Common myeloid progenitor, CD34-positive (primary cell): ENCODE data around the gene IGFL4.
A peak's percentile ranks its signal among the peaks of the same experiment; 100 is the strongest.
"Not testable (repeated sequence)": the region's sequence is repeated elsewhere in the genome, so short reads cannot be mapped to it uniquely, and the experiment has no call there.

Experiments used
- CTCF ChIA-PET: fragments of 350-600 bp; sonication (Branson Sonifier 250); formaldehyde crosslinking; loops from one replicate; lab custom pipeline; 2021; ENCODE audit warnings: antibody characterized with exemption; lab: Charles Lee
- POLR2A ChIA-PET: fragments of 350-600 bp; sonication (Branson Sonifier 250); formaldehyde crosslinking; loops from one replicate; lab custom pipeline; 2021; ENCODE audit warnings: antibody characterized with exemption; lab: Charles Lee
- DNase-seq, 3 donors: peaks; one replicate each; pipeline versions ENCODE4 v3.0.0 to v3.0.0-alpha.2; 2013
- H3K27ac ChIP-seq, 2 experiments: 1 replicate in 1 of 2; 2 replicates in 1 of 2; pipeline ENCODE4 v1.7.0; 2013; ENCODE audit warnings: inconsistent platforms in 2 of 2, low read length in 2 of 2, mild to moderate bottlenecking in 2 of 2, low read depth in 1 of 2, moderate library complexity in 1 of 2; ENCODE audit not compliant: severe bottlenecking in 2 of 2, insufficient read depth in 1 of 2, poor library complexity in 1 of 2
- H3K27me3 ChIP-seq, 5 experiments: replicated peaks in 2 of 5; 1 replicate in 3 of 5; 2 replicates in 2 of 5; pipeline versions ENCODE4 v1.6.1 to v1.7.0; 2013; ENCODE audit warnings: low read length in 4 of 5, mild to moderate bottlenecking in 2 of 5, moderate library complexity in 2 of 5, inconsistent platforms in 1 of 5; ENCODE audit not compliant: insufficient read depth in 5 of 5, control insufficient read depth in 4 of 5
- H3K36me3 ChIP-seq, 4 experiments: 1 replicate in 2 of 4; 2 replicates in 2 of 4; pipeline versions ENCODE4 v1.6.1 to v1.7.0; 2013; ENCODE audit warnings: low read length in 3 of 4, control low read depth in 1 of 4, mild to moderate bottlenecking in 1 of 4; ENCODE audit not compliant: control insufficient read depth in 4 of 4, insufficient read depth in 4 of 4
- H3K4me1 ChIP-seq, 4 experiments: 1 replicate in 3 of 4; 2 replicates in 1 of 4; pipeline versions ENCODE4 v1.6.1 to v1.7.1; 2013; ENCODE audit warnings: low read length in 3 of 4, mild to moderate bottlenecking in 3 of 4, control low read depth in 1 of 4, inconsistent platforms in 1 of 4, moderate library complexity in 1 of 4; ENCODE audit not compliant: control insufficient read depth in 4 of 4, insufficient read depth in 4 of 4; ENCODE audit errors: control extremely low read depth in 1 of 4
- H3K4me3 ChIP-seq, 7 experiments: 1 replicate in 4 of 7; 2 replicates in 3 of 7; pipeline versions ENCODE4 v1.5.1 to v1.7.0; 2013; ENCODE audit warnings: mild to moderate bottlenecking in 7 of 7, low read length in 6 of 7, moderate library complexity in 6 of 7, inconsistent platforms in 2 of 7, low read depth in 2 of 7, control low read depth in 1 of 7; ENCODE audit not compliant: insufficient read depth in 4 of 7, control insufficient read depth in 1 of 7; ENCODE audit errors: extremely low read depth in 1 of 7
- H3K9me3 ChIP-seq, 5 experiments: 1 replicate in 4 of 5; 2 replicates in 1 of 5; pipeline versions ENCODE4 v1.6.1 to v1.7.1; 2013; ENCODE audit warnings: low read length in 4 of 5, mild to moderate bottlenecking in 2 of 5, inconsistent platforms in 1 of 5, low read depth in 1 of 5, moderate library complexity in 1 of 5; ENCODE audit not compliant: control insufficient read depth in 4 of 5, insufficient read depth in 2 of 5; ENCODE audit errors: control extremely low read depth in 1 of 5
- WGBS: methylation state at CpG from one replicate; pipeline ENCODE4 v1.1.5; 2013; ENCODE audit not compliant: insufficient coverage; 5-methylcytosine and 5-hydroxymethylcytosine counted together

The IGFL4 gene

DNA sequence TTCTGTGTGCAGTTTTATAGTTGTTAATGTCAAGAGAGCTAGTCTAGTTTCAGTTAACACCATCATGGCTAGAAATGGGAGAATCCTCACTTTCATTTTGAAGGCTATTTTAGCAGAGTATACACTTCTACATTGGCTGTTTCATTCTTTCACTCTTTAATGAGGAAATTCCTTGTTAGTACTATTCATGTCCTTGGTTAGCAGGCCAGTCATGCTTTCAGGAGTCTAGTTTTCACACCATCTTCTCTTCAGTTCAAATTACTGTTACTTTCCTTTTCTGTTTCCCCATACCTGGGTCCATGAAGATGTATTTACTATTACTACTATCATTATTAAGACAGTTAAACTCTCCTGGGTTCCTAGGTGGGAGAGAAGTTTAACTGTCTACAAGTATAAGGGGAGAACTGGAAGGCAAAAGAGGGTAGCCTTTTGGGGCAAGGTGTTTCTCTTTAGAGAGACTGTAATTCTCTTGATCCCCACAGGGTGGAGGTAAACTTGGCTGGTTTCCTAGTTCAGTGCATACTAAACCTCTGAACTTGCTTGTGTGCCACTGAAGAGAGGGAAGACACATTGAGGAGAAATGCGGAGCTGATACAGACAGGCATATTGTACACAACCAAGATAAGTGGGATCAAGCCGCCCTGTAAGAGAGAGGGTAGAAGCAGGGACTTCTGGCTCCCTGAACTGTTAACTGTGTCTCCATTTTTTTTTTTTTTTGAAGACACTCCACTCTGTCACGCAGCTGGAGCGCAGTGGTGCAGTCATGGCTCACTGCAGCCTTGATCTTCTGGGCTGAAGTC, 41.3 kb upstream of the IGFL4 start:
- peak; percentile 49 to 70 (median 57) for DNase-seq
- H3K36me3 ChIP-seq: no peaks in the 10 kb centered on the region
- no peak overlapping the region for H3K27ac ChIP-seq
- H3K4me3 ChIP-seq: no peak overlapping the region
- CTCF ChIA-PET: interaction anchor here (0.6 to 2.5 kb wide), 7 partner anchors 11 to 1717 kb away, joined by 3 to 18 read pairs (median 3); no protein-coding TSS in a partner anchor
- 56% methylated on average over 3 of the region's 4 CpGs for WGBS
- peaks cover 2 to 31% (median 15%) of the 10 kb centered on the region in 5 experiments for H3K9me3 ChIP-seq
- peaks cover 0 to 2% (median 1%) of the 10 kb centered on the region in 4 experiments for H3K4me1 ChIP-seq
- peaks cover 9 to 68% (median 33%) of the 10 kb centered on the region in 5 experiments for H3K27me3 ChIP-seq
- POLR2A ChIA-PET: no interaction called here

DNA sequence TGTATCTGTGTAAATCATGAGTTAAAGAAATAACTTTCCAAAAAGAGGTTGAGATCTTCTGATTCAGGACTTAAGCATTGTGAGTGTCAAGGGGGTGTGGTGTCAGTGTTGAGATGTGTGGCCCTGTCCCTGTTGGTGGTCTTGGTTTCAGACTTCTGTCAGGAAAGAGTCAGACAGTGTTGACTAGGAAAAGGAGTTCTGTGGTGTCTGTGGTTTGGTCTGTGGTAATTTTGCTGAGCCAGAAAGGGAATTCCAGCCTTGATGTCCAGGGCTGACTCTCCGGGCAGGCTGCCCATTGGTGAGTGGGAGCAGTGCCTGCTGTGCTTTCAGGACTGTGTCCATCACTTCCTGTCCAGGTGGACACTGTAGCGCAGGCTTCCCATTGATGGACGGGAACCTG, 39.8 kb upstream of the IGFL4 start:
- ChIA-PET POLR2A (no interaction called here), CTCF (interaction anchor here (1.1 to 4.7 kb wide), 4 partner anchors 56 to 185 kb away, joined by 3 to 31 read pairs (median 10); no protein-coding TSS in a partner anchor)
- H3K9me3 ChIP-seq: peaks cover 2 to 24% (median 8%) of the 10 kb centered on the region in 5 experiments
- DNase-seq: no peak
- 55% methylated on average over 3 of the region's 3 CpGs for WGBS
- H3K4me1 ChIP-seq: peaks cover 0 to 6% (median 3%) of the 10 kb centered on the region in 4 experiments
- peaks cover 12 to 82% (median 42%) of the 10 kb centered on the region in 5 experiments for H3K27me3 ChIP-seq
- no peaks in the 10 kb centered on the region for H3K36me3 ChIP-seq
- H3K4me3 ChIP-seq: no peak overlapping the region
- H3K27ac ChIP-seq: no peak overlapping the region

DNA sequence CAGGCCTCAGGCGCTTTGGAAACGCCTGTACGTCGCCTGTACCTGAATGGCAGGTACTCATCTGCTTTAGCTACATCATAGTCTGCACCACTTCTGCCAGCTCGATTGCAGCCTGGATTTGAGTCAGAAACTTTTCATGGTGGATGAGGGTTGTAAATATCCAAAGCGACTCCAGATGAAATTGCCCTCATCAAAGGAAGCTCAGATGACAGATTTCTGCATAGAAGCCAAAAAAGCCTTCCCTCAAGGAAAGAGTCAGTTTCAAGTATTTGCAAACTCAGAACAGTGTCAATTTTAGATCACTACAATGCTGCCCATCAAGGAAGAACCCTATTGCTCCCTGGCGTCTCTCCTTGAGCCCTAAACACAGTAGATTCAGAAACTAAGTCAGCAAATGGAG, 38.8 kb upstream of the IGFL4 start:
- WGBS: 90% methylated on average over 6 of the region's 7 CpGs
- POLR2A ChIA-PET: no interaction called here
- CTCF ChIA-PET: interaction anchor here (0.5 to 4.7 kb wide), 5 partner anchors 19 to 184 kb away, joined by 3 to 31 read pairs (median 3); no protein-coding TSS in a partner anchor

DNA sequence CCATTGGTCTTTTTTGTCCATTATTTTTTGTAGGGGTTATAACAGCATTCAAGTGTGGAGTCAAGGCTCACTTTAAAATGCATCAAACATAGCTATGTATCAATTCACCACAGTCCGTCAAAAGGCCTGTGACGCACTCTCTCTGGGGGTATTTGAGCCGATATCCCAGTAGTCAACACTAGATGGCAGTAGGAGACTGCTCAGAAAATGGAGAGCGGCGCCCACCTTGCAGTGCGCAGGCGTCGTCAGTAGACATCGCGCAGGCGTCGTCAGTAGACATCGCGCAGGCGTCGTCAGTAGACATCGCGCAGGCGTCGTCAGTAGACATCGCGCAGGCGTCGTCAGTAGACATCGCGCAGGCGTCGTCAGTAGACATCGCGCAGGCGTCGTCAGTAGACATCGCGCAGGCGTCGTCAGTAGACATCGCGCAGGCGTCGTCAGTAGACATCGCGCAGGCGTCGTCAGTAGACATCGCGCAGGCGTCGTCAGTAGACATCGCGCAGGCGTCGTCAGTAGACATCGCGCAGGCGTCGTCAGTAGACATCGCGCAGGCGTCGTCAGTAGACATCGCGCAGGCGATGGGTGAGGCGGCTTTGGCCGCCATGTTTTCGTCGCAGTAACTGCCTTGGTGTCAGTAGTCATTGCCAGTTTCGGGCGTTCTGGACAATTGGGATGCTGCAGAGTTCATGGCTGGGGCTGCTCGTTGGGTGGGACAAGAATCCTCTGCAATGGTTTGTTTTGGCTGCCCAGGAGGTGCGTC, 38.0 kb upstream of the IGFL4 start:
- Histone ChIP-seq H3K9me3 (peaks cover 0 to 22% (median 8%) of the 10 kb centered on the region in 5 experiments), H3K27me3 (peaks cover 15 to 88% (median 50%) of the 10 kb centered on the region in 5 experiments)
- H3K27ac ChIP-seq, H3K4me1 ChIP-seq, POLR2A ChIA-PET, H3K4me3 ChIP-seq, H3K36me3 ChIP-seq: not testable (repeated sequence)
- DNase-seq: peak; percentile 49 to 70 (median 69)
- WGBS: 27% methylated on average over 24 of the region's 71 CpGs
- CTCF ChIA-PET: interaction anchor here (0.6 to 4.7 kb wide), 11 partner anchors 12 to 185 kb away, joined by 3 to 31 read pairs (median 3); no protein-coding TSS in a partner anchor

More for the DNA sequence above, 38.8 kb upstream of the IGFL4 start:
- Histone ChIP-seq H3K36me3 (no peaks in the 10 kb centered on the region), H3K4me3 (no peak overlapping the region), H3K4me1 (peaks cover 0 to 6% (median 3%) of the 10 kb centered on the region in 4 experiments), H3K9me3 (peaks cover 0 to 22% (median 8%) of the 10 kb centered on the region in 5 experiments), H3K27me3 (peaks cover 14 to 87% (median 49%) of the 10 kb centered on the region in 5 experiments), H3K27ac (no peak overlapping the region)
- DNase-seq: no peak

DNA sequence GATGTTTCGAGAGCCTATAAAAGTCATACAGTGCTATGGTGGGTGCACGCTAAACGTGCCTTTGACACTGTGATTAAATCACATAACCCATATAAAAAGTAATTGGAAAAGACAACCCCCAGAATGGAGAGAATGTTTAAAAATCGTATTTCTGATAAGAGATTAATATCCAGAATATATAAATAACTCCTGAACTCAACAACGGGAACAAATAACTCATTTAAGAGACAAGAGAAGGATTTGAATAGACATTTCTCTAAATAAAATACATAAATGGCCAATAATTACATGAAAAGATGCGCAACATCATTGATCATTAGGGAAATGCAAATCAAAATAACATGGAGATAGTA, 37.0 kb upstream of the IGFL4 start:
- no peak for DNase-seq
- CTCF ChIA-PET: interaction anchor here (1.0 to 4.7 kb wide), 9 partner anchors 22 to 186 kb away, joined by 3 to 31 read pairs (median 4); no protein-coding TSS in a partner anchor
- no CpG with 5 or more reads among the region's 6 CpGs for WGBS
- no peak overlapping the region for H3K27ac ChIP-seq
- peaks cover 0 to 22% (median 8%) of the 10 kb centered on the region in 5 experiments for H3K9me3 ChIP-seq
- H3K36me3 ChIP-seq: no peaks in the 10 kb centered on the region
- H3K4me1 ChIP-seq: peaks cover 0 to 6% (median 3%) of the 10 kb centered on the region in 4 experiments
- POLR2A ChIA-PET: no interaction called here
- peaks cover 18 to 90% (median 53%) of the 10 kb centered on the region in 5 experiments for H3K27me3 ChIP-seq
- H3K4me3 ChIP-seq: no peak overlapping the region

DNA sequence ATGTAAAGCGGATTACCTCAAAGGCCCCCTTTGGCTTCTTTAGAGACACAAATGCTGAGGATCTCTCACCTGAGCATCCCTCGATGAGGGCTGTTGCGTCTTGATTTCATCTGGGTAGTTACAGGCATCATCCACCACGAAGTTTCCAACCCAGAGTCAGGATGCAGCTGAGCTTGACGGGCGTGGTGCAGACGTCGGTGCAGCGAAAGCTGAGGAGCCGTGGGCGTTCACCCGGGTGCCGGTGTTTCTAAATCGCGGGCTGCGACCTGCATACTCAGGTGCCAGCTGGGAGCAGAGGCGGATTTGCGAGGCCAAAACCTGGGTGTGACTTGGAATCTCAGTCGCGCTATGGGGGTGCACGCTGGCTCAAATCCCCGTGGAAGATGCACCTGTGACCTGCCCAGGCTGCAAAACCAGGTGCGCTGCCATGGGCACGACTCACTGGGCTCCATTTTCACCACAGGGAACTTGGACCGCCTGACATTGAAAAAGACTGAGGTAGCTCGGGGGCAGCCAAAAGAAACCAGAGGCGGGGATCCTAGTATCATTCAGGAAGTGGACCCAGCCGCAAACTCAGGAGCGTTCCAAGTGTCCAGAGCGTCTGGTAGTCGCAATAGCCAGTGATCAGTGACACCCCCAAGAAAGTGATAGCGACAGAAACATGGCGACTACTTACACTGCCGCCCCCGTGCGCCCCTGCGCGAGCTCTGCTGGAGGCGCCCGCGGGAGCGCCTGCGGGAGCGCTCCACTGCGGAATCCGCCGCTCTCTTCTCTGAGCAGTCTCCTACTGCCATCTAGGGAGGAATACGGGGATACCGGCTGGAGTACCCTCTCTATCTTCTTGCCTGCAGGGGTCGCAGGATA, 36.4 kb upstream of the IGFL4 start:
- Histone ChIP-seq H3K36me3 (no peaks in the 10 kb centered on the region), H3K9me3 (peaks cover 0 to 22% (median 8%) of the 10 kb centered on the region in 5 experiments), H3K27me3 (peaks cover 18 to 91% (median 49%) of the 10 kb centered on the region in 5 experiments), H3K4me3 (no peak overlapping the region), H3K4me1 (peaks cover 0 to 6% (median 3%) of the 10 kb centered on the region in 4 experiments), H3K27ac (no peak overlapping the region)
- POLR2A ChIA-PET: no interaction called here
- 4% methylated on average over 49 of the region's 50 CpGs for WGBS
- CTCF ChIA-PET: interaction anchor here (1.0 to 4.7 kb wide), 6 partner anchors 44 to 187 kb away, joined by 3 to 31 read pairs (median 5); no protein-coding TSS in a partner anchor
- DNase-seq: peak; percentile 83 to 90 (median 86)
